ENCODE results near the gene STK16. TPM values are rescaled to one million over a fixed set of nuclear protein-coding genes. Genes with fewer than 3 reads are reported as not detected.
A peak's percentile ranks its signal among the peaks of the same experiment; 100 is the strongest.

The STK16 gene
- total and polyA plus RNA-seq, 12 donors: 12.9 to 26.7 (median 19.7) TPM

GRCh38 chr2:219282375-219282774, 37.1 kb downstream of the STK16 start:
- peaks cover 0 to 67% (median 47%) of the 10 kb centered on the region in 9 donors for H3K36me3 ChIP-seq
- H3K4me1 ChIP-seq: peaks cover 11 to 69% (median 29%) of the 10 kb centered on the region in 9 donors
- H3K9me3 ChIP-seq: no peaks in the 10 kb centered on the region
- peak overlapping the region in 1 of 10 donors; percentile 65 for H3K27ac ChIP-seq
- 75 to 83% methylated on average over 5 of the region's 5 CpGs for WGBS, 2 donors
- no peak for ATAC-seq
- DNase-seq: no peak
- TF ChIP-seq CTCF (IDR thresholded peaks at IDR 0.05): no peak
- no peak overlapping the region for H3K4me3 ChIP-seq
- no peaks in the 10 kb centered on the region for H3K27me3 ChIP-seq
- intact Hi-C loops (cut with DNase I): no loop called here

GRCh38 chr2:219282943-219283581, 37.8 kb downstream of the STK16 start:
- no peaks in the 10 kb centered on the region for H3K27me3 ChIP-seq
- WGBS, 2 donors: 82 to 89% methylated on average over 17 of the region's 17 CpGs
- no peak for DNase-seq
- intact Hi-C loops (cut with DNase I): no loop called here
- no peak for TF ChIP-seq CTCF (IDR thresholded peaks at IDR 0.05)
- H3K4me3 ChIP-seq: no peak overlapping the region
- peaks cover 7 to 62% (median 22%) of the 10 kb centered on the region in 9 donors for H3K4me1 ChIP-seq
- ATAC-seq: no peak
- peaks cover 0 to 67% (median 47%) of the 10 kb centered on the region in 9 donors for H3K36me3 ChIP-seq
- peak overlapping the region in 1 of 10 donors; percentile 65 for H3K27ac ChIP-seq
- no peaks in the 10 kb centered on the region for H3K9me3 ChIP-seq

- ATAC-seq: no peak
- peaks cover 0 to 67% (median 47%) of the 10 kb centered on the region in 9 donors for H3K36me3 ChIP-seq
- no peak for DNase-seq
- H3K27ac ChIP-seq: peak overlapping the region in 2 of 10 donors; percentile 19 to 50
- WGBS, 2 donors: 87% methylated on average over 16 of the region's 16 CpGs
- intact Hi-C loops (cut with DNase I): no loop called here
- H3K27me3 ChIP-seq: no peaks in the 10 kb centered on the region
- TF ChIP-seq CTCF (IDR thresholded peaks at IDR 0.05): no peak
- H3K4me3 ChIP-seq: no peak overlapping the region
- H3K4me1 ChIP-seq: peaks cover 0 to 57% (median 14%) of the 10 kb centered on the region in 9 donors
- no peaks in the 10 kb centered on the region for H3K9me3 ChIP-seq
Observed at GRCh38 chr2:219284501-219285372, 39.5 kb downstream of the STK16 start.

- Histone ChIP-seq H3K4me1 (peaks cover 0 to 53% (median 8%) of the 10 kb centered on the region in 9 donors), H3K36me3 (peaks cover 0 to 66% (median 47%) of the 10 kb centered on the region in 9 donors), H3K9me3 (no peaks in the 10 kb centered on the region), H3K27me3 (no peaks in the 10 kb centered on the region), H3K4me3 (no peak overlapping the region), H3K27ac (peak overlapping the region in 4 of 10 donors; percentile 19 to 50 (median 20))
- no peak for TF ChIP-seq CTCF (IDR thresholded peaks at IDR 0.05)
- WGBS, 2 donors: 82 to 89% methylated on average over 12 of the region's 12 CpGs
- intact Hi-C loops (cut with DNase I): no loop called here
- DNase-seq (no peak), ATAC-seq (no peak)
Observed at GRCh38 chr2:219285373-219285735, 40.1 kb downstream of the STK16 start.

Measured in heart right ventricle (tissue), 16 donors.